ENCODE results near the gene POU6F1.
"Not testable (repeated sequence)": the region's sequence is repeated elsewhere in the genome, so short reads cannot be mapped to it uniquely, and the experiment has no call there.

Gene POU6F1, protein sequence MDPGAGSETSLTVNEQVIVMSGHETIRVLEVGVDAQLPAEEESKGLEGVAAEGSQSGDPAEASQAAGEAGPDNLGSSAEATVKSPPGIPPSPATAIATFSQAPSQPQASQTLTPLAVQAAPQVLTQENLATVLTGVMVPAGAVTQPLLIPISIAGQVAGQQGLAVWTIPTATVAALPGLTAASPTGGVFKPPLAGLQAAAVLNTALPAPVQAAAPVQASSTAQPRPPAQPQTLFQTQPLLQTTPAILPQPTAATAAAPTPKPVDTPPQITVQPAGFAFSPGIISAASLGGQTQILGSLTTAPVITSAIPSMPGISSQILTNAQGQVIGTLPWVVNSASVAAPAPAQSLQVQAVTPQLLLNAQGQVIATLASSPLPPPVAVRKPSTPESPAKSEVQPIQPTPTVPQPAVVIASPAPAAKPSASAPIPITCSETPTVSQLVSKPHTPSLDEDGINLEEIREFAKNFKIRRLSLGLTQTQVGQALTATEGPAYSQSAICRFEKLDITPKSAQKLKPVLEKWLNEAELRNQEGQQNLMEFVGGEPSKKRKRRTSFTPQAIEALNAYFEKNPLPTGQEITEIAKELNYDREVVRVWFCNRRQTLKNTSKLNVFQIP

GRCh38 chr12:51217968-51218606 lies at the start of gene POU6F1:
Gene POU6F1, minus strand, starts transcription at chr12:51218062. Its CDS starts 11,226 bp downstream, at chr12:51206836.
- DNase-seq: peak; percentile 71

GRCh38 chr12:51265024-51265423 lies 47.2 kb upstream of the POU6F1 start:
- DNase-seq: no peak

DNA sequence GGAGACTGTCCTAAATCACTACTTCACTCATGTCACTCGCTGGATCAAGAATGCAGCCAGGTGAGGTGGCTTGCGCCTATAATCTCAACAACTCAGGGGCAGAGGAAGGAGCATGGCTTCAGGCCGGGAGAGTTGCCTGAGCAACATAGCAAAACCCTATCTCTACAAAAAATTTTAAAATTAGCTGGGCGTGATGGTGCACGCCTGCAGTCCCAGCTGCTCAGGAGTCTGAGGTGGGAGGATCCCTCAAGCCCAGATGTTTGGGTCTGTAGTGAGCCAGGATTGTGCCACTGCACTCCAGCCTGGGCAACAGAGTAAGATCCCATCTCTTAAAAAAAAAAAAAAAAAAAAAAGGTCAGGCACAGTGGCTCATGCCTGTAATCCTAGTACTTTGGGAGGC lies 46.4 kb upstream of the POU6F1 start:
- DNase-seq: no peak

GRCh38 chr12:51263341-51263740 lies 45.5 kb upstream of the POU6F1 start:
- DNase-seq: no peak

DNA sequence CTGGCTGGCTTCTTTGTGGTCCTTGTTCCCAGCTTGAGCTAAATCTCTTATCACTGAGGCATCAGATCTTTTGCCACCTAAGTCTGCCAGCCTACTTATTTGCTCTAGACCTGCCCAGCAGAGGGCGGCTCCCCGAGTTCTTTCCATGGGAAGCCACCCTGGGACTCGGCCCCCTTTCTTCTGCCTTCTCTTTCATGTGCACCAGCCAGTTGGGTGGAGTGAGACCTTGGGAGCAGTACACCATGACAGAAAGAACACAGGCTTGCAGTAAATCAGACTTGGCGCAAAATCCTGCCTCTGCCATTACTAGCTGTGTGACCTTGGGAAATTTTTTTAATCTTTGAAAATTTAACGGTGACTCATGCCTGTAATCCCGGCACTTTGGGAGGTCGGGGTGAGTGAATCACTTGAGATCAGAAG lies 44.9 kb upstream of the POU6F1 start:
- DNase-seq: no peak

- DNase-seq: not testable (repeated sequence)
Measured at GRCh38 chr12:51259600-51259999, 41.7 kb upstream of the POU6F1 start.

DNA sequence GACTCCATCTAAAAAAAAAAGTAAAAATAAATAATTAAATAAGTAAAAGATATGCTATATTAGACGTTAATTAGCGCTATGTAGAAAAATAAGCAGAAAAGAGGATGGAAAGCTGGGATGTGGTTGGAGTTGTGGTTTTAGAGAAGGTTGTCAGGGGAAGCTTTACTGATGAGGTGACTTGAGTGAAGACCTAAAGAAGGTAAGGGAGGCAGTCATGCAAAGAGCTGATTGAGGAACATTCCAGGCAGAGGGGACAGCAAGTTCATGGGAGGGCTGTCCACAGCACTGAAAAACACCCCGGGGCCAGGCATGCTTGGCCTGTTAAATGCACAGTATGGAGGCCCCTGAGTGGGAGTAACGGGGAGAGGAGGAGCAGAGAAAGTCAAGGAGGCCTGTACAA lies 36.7 kb upstream of the POU6F1 start:
- DNase-seq: no peak

GRCh38 chr12:51253276-51253675 lies 35.4 kb upstream of the POU6F1 start:
- no peak for DNase-seq

- DNase-seq: no peak
Measured at GRCh38 chr12:51247523-51248206, 29.8 kb upstream of the POU6F1 start.

DNA sequence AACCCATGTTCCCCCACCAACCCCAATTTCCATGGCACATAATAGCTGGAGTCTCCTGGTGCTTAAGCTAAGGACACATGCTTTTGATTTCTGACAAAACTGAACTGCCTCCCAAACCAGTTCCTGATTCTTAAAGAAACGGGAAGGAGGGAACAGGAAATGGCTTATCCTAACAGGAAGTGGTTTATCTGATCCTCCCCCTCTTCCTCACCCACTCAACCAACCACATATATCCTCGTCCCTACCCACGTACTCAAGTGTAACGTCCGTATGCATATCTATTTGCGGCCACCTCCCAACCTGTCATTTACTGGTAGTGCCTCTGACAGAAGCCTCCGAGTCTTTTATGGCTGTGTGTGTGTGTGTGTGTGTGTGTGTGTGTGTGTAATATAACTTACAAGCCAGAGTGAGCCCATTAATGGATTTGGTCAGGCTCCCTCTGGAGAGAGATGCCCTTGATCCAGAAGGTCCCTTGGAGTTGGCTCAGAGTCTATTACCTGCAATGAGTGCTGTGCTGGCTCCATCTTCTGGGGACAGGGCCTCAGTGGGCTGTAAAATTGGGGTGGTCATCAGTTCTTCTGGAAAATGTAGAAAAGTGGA lies 28.5 kb upstream of the POU6F1 start:
- DNase-seq: peak; percentile 30

- no peak for DNase-seq
Measured at GRCh38 chr12:51245476-51246253, 27.8 kb upstream of the POU6F1 start.

DNA sequence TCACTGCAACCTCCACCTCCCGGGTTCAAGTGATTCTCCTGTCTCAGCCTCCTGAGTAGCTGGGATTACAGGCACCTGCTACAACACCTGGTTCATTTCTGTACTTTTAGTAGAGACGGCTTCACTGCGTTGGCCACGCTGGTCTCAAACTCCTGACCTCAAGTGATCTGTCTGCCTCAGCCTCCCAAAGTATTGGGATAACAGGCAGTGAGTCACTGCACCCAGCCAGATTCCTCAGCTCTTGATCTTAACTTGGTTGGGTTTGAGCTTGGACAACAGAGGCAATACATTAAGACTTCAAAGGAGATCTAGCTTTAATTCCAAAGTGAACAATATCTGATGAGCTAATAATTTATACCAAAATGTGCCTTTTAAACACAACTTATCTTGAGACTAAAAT lies 26.4 kb upstream of the POU6F1 start:
- no peak for DNase-seq

DNA sequence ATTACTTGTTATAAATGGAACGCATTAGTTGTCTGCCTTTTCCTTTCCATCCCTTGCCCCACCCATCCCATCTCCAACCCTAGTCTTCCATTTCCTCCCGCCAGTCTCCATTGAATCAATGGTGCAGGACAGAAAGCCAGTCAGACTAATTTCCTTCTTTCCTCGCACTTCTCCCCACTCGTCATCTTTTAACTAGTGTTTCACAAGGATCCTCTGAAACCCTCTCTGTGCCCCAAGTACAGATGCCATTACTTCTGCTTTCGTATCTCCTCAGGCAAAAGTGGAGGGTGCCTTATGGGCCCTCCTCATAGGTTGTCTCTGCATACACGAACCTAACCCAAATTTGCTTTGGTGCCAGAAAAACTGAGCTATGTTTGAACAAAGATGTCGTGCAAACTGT lies 25.0 kb upstream of the POU6F1 start:
- no peak for DNase-seq

- DNase-seq: no peak
Measured at GRCh38 chr12:51242120-51242519, 24.3 kb upstream of the POU6F1 start.

DNA sequence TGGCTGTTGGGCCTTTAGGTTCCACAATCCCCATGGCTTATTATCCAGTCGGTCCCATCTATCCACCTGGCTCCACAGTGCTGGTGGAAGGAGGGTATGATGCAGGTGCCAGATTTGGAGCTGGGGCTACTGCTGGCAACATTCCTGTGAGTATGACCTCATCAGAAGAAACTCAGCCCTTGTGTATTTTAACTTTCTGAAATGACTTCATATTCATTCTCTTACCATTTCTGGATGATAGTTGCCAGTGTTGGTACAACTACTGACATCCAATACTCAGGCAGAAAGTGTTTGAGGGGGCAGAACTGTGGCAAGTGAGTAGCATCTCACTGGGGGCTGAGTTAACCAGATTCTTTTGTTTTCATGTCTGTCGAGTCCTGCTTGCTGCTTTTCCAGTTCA lies 23.1 kb upstream of the POU6F1 start:
- DNase-seq: no peak

DNA sequence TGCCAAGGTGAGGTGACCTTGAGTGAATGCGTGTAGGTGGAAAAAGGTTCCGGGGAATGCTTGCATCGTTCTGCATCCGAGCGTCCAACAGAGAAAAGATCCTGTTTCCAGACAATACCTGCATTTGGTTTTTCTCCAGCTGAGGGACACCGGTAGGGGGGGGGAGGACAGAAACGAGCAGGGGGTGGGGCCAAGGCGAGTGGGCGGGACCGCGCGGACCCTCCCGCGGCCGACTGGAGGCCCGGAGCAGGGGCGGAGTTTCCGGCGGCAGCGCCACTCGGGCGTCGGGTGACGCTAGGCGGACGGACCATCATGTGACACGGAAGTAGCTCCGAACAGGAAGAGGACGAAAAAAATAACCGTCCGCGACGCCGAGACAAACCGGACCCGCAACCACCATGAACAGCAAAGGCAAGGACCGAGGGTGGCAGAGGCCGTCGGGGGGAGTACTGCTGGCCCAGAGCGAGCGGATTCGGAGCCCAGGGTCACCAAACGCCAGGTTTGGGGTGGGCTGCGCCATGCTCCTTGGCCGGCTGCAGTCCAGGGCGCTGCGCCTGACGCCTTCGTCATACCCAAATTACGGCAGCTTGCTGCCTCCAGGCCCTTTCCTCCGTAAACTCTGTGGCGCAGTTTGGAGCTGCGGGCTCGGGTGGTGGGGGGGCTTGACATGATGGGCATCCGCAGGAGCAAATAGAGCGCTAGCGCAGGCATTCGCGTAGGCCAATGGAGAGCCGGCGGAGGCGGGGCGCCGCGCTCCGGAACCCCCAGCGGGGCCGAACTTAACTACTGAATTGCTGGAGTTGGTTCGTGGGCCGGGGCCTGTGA lies 20.9 kb upstream of the POU6F1 start, which contains the start of gene DAZAP2:
Gene DAZAP2, plus strand, starts transcription at position 317 of the 825 bp plus-strand sequence. Its CDS starts 82 bp downstream, at position 399.
- DNase-seq: peak; percentile 94

DNA sequence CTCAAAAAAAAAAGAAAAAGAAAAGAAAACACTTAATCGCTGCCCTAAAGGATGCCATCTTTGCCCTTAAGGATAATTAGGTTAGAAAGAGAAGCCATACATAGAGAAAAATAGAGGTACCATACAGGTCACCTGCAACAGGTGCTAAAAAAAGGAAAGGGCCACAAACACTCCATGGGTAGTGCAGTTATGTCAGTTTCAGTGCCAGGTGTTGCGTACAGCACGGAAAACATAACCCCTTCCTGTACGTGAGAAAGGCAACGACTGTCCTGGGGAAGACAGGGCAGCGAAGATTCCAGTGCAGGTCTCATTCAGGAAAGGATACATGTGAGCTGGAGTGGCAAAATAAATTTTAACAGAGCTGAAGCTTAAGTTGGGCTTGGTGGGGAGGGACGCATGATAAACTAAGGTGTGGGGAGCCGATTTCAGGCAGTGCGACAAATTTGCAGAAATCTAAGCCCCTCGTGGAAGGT lies 20.2 kb upstream of the POU6F1 start:
- DNase-seq: no peak

- no peak for DNase-seq
Measured at GRCh38 chr12:51234530-51234929, 16.7 kb upstream of the POU6F1 start.

GRCh38 chr12:51232642-51233041 lies 14.8 kb upstream of the POU6F1 start:
- DNase-seq: no peak

DNA sequence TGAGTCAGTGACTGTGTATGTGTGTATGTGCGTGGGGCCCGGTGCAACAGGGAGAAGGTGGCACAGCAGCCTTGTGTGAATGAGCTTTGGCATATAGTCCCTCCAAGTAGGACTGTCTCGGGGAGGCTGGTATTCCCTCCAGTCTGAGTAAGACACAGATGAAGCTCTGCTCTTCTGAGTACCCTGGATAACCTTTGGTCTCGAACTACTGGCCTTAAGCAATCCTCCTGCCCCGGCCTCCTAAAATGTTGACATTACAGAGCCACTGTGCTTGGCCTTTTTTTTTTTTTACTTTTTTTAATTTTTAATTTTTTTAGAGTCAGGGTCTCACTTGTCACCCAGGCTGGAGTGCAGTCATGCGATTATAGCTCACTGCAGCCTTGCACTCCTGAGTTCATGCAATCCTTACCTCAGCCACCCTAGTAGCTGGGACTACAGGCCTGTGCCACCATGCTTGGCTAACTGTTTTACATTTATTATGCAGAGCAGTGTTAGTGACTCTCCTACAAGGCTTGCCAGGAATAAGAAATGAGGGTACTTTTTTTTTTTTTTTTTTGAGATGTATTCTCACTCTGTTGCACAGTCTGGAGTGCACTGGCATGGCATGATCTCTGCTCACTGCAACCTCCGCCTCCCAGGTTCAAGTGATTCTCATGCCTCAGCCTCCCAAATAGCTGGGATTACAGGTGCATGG lies 11.4 kb upstream of the POU6F1 start:
- DNase-seq: no peak
